SH-SY5Y (cell line): ENCODE measurements around the gene LOXL1.

ENCODE experiments used
- GATA2 ChIP-seq: IDR thresholded peaks from 2 replicates; pipeline ENCODE4 v1.6.1; 2011; ENCODE audit warnings: mild to moderate bottlenecking, low read depth, low read length
- GATA3 ChIP-seq: IDR thresholded peaks from 2 replicates; pipeline ENCODE4 v1.6.1; 2011; ENCODE audit warnings: low read depth, mild to moderate bottlenecking, low read length, moderate library complexity

DNA sequence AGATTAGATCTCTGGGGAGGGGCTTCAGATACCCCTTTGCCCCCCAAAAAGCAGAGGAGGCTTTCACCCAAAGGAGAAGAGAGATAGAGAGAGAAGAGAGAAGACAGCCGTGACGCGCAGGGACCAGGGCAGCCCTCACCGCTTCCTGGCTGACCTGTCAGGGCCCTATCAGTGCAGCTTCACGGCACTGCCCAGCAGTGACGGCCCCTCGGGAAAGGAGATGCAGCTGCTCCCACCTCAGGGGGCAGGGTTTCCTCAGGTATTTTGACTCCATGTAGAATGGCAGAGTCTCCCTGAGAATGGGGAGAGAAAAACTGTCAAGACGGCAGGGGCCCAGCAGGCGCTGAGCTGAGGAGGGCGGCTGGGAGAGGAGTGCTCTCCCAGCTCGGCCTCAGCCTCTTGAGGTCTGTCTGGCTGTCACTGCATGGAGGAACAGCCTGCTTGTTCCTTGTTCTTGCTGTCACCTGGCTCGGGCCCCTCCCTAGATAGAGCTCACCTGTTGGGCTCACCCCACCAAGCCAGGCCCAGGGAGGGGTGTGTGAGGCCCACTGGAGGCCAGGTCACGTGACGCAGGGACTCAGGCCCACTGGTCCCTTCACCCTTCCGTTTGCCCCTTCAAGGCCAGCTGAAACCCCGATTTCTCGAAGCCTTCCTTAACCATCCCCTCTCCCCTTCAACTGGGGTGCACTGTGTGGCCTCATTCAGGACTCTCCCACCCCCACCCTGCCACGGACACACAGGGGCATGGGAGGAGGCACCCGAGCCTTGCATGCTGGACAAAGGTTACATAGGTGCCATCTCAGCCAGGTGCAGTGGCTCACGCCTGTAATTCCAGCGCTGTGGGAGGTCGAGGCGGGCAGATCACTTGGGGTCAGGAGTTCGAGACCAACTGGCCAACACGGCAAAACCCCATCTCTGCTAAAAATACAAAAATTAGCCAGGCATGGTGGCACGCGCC is 28.2 kb downstream of the LOXL1 start:
- TF ChIP-seq GATA2 = no peak
- TF ChIP-seq GATA3 = no peak
